ENCODE data around the gene TMEM242.

TMEM242 gene

GRCh38 chr6:157322792-157323254 is 496 bp downstream of the TMEM242 start:
- H3K4me1 ChIP-seq (ENCODE audit: insufficient read depth, low read length, poor library complexity, severe bottlenecking), result peaks cover 17% of the 10 kb centered on the region
- H4K20me1 ChIP-seq (ENCODE audit: insufficient read depth, low read length, poor library complexity, severe bottlenecking), result peaks cover 5% of the 10 kb centered on the region
- peak overlapping the region; percentile 96 for H2AFZ ChIP-seq (ENCODE audit: low read length)
- peaks cover 7% of the 10 kb centered on the region; the same call in 1 of the 2 replicates for H3K36me3 ChIP-seq (ENCODE audit: insufficient read depth, low read length)
- no peaks in the 10 kb centered on the region for H3F3A ChIP-seq (ENCODE audit: low read depth)
- H3K4me3 ChIP-seq (ENCODE audit: low read length, poor library complexity, severe bottlenecking), result peak overlapping the region; percentile 82
- H3K9ac ChIP-seq (ENCODE audit: low read depth, low read length, poor library complexity, severe bottlenecking), result peak overlapping the region; percentile 87
- no peaks in the 10 kb centered on the region for H3K9me2 ChIP-seq (replicated peaks; ENCODE audit: low read depth, low read length)
- H3K4me2 ChIP-seq (ENCODE audit: low read depth, low read length, poor library complexity, severe bottlenecking), result peak overlapping the region; percentile 89
- H3K9me3 ChIP-seq (ENCODE audit: insufficient read depth, low read depth, low read length), result no peaks in the 10 kb centered on the region
- peaks cover 21% of the 10 kb centered on the region for H3K79me2 ChIP-seq (ENCODE audit: insufficient read depth, low read length)
- TF ChIP-seq, protein P1, sequence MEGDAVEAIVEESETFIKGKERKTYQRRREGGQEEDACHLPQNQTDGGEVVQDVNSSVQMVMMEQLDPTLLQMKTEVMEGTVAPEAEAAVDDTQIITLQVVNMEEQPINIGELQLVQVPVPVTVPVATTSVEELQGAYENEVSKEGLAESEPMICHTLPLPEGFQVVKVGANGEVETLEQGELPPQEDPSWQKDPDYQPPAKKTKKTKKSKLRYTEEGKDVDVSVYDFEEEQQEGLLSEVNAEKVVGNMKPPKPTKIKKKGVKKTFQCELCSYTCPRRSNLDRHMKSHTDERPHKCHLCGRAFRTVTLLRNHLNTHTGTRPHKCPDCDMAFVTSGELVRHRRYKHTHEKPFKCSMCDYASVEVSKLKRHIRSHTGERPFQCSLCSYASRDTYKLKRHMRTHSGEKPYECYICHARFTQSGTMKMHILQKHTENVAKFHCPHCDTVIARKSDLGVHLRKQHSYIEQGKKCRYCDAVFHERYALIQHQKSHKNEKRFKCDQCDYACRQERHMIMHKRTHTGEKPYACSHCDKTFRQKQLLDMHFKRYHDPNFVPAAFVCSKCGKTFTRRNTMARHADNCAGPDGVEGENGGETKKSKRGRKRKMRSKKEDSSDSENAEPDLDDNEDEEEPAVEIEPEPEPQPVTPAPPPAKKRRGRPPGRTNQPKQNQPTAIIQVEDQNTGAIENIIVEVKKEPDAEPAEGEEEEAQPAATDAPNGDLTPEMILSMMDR (conservative IDR thresholded peaks at IDR 0.05; ENCODE audit: low read length), result no peak
- no peak for TF ChIP-seq EZH2phosphoT487 (IDR thresholded peaks at IDR 0.05; ENCODE audit: borderline replicate concordance)
- no peaks in the 10 kb centered on the region for H3K27me3 ChIP-seq (ENCODE audit: insufficient read depth, low read length, poor library complexity, severe bottlenecking)

DNA sequence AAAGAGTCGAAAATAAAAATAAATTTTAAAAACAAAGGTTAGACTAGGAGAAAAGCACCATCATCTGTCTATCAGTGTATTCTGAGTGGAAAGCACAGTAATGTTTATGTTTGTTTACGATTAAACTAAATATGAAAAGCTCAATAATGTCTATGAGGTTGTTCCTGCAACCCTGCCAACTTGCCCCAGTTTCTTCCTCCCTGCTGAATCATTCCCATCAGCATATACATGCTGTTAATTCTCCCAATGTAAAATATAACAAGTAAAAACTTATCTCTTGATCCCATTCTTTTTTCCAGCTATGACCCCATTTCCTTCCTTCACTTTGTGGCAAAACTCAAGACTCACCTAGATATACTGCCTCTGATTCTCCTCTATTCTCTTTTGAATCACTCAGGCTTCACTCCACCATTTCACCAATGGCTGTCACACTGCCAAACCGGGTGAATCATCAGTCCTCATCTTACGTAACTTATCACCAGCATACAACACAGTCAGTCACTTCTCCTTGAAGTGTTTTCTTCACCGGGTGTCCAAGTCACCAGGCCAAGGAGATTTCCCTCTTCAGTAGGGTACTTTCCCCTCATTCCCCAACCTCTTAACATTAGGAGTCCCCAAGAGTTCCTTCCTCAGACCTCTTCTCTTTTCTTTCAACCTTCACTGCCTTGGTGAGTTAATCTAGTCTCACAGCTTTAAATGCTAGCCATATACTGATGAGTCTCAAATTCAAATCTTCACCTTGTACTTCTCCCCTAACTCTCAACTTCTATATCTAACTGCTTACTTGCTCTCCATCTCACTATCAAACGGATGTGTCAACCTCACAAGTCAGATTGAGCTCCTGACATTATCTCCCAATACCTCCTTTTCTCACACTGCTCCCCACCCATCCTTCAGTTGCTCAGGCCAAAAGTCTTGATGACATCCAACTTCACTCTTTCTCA is 6.2 kb downstream of the TMEM242 start:
- peaks cover 35% of the 10 kb centered on the region; the same call in 1 of the 2 replicates for H3K36me3 ChIP-seq (ENCODE audit: insufficient read depth, low read length)

DNA sequence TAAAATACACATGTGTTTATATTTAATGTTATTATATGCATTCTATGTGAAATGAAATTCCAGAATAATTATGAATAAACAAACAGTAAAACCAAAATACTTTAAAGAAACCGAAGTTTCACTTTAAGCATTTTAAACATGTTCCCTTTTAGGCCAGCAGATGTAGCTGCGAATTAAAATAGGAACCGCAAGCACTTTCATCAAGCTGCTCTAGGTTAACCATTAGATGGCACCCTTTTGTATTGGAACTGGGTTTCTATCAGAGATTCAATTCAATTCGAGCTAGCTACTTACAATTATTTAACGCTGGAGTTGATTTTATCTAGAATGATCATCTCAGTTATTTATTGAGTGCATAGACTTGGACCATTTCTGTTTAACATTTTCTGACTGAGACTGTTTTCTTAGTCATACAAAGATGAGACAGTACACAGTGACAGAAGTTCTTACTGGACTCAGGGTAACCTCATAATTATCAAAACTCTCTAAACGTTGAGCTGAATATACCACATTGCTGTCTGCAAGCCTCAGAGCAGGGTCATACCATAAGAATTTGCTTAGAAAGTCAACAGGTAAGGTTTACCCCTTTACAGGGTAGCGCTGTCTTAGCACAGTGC is 8.5 kb downstream of the TMEM242 start:
- no peaks in the 10 kb centered on the region for H3K4me1 ChIP-seq (ENCODE audit: insufficient read depth, low read length, poor library complexity, severe bottlenecking)
- no peaks in the 10 kb centered on the region for H3K27me3 ChIP-seq (ENCODE audit: insufficient read depth, low read length, poor library complexity, severe bottlenecking)
- no peak overlapping the region for H3K4me3 ChIP-seq (ENCODE audit: low read length, poor library complexity, severe bottlenecking)
- H3K9ac ChIP-seq (ENCODE audit: low read depth, low read length, poor library complexity, severe bottlenecking), result no peak overlapping the region
- TF ChIP-seq, protein P1 (conservative IDR thresholded peaks at IDR 0.05; ENCODE audit: low read length), result peak; percentile 99
- no peak for TF ChIP-seq EZH2phosphoT487 (IDR thresholded peaks at IDR 0.05; ENCODE audit: borderline replicate concordance)
- no peaks in the 10 kb centered on the region for H3K9me2 ChIP-seq (replicated peaks; ENCODE audit: low read depth, low read length)
- no peaks in the 10 kb centered on the region for H3K79me2 ChIP-seq (ENCODE audit: insufficient read depth, low read length)
- H4K20me1 ChIP-seq (ENCODE audit: insufficient read depth, low read length, poor library complexity, severe bottlenecking), result no peaks in the 10 kb centered on the region
- H3K36me3 ChIP-seq (ENCODE audit: insufficient read depth, low read length), result peaks cover 36% of the 10 kb centered on the region; the same call in 1 of the 2 replicates
- no peaks in the 10 kb centered on the region for H3F3A ChIP-seq (ENCODE audit: low read depth)
- H3K9me3 ChIP-seq (ENCODE audit: insufficient read depth, low read depth, low read length), result no peaks in the 10 kb centered on the region
- H3K4me2 ChIP-seq (ENCODE audit: low read depth, low read length, poor library complexity, severe bottlenecking), result no peak overlapping the region
- no peak overlapping the region for H2AFZ ChIP-seq (ENCODE audit: low read length)

More for the DNA sequence above, 6.2 kb downstream of the TMEM242 start:
- Histone ChIP-seq H3F3A (ENCODE audit: low read depth) (no peaks in the 10 kb centered on the region), H3K9me2 (replicated peaks; ENCODE audit: low read depth, low read length) (no peaks in the 10 kb centered on the region), H3K4me1 (ENCODE audit: insufficient read depth, low read length, poor library complexity, severe bottlenecking) (peaks cover 9% of the 10 kb centered on the region), H3K4me2 (ENCODE audit: low read depth, low read length, poor library complexity, severe bottlenecking) (no peak overlapping the region), H3K4me3 (ENCODE audit: low read length, poor library complexity, severe bottlenecking) (no peak overlapping the region), H3K27me3 (ENCODE audit: insufficient read depth, low read length, poor library complexity, severe bottlenecking) (no peaks in the 10 kb centered on the region), H3K79me2 (ENCODE audit: insufficient read depth, low read length) (peaks cover 10% of the 10 kb centered on the region), H2AFZ (ENCODE audit: low read length) (no peak overlapping the region), H3K9ac (ENCODE audit: low read depth, low read length, poor library complexity, severe bottlenecking) (no peak overlapping the region), H3K9me3 (ENCODE audit: insufficient read depth, low read depth, low read length) (no peaks in the 10 kb centered on the region), H4K20me1 (ENCODE audit: insufficient read depth, low read length, poor library complexity, severe bottlenecking) (no peaks in the 10 kb centered on the region)
- TF ChIP-seq, protein P1 (conservative IDR thresholded peaks at IDR 0.05; ENCODE audit: low read length), result no peak
- TF ChIP-seq EZH2phosphoT487 (IDR thresholded peaks at IDR 0.05; ENCODE audit: borderline replicate concordance), result no peak

Measured in Loucy (cell line).